Colon (tissue), 2 donors: ENCODE measurements around the gene BPIFB4.

Experiments
- FAIRE-seq: peaks from 2 replicates; lab custom pipeline; 2012; peaks lifted over from hg19 to GRCh38; lab: Jason Lieb, UNC
- donor health status: control.
- donor health status: control.

The BPIFB4 gene

DNA sequence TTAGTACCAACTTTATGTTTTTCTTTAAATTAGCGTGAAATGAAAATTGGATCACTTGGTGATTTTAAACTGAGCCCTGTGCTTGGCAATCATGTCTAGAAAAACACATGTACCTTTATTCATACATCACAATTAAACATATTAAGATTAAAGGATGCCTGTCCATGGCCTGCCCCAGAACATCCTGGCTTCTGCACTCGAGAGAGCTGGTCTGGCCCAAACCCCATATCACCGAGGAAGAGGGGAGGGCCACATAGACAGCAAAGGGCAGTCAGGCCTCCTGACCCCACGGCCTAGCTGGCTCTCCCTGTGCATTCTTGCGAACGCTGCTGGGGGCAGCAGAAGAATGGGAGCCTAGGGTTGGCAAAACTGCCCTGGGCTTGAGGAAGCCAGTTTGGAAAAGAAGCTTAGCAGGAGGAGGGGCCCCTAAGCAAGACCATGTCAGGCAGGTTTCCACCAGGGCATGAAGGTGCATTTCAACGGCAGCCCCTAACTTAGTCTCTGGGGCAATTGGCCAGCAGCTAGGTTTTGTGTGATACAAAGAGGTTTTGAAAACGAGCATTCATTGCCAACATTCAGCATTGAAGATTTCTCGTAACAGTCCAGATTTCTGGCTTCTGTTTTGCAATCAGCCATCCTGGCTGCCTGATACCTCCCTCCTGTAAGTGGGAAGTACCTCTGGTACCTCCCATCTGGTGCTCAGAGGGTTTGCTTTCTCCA lies 17.2 kb upstream of the BPIFB4 start:
- no peak for FAIRE-seq

DNA sequence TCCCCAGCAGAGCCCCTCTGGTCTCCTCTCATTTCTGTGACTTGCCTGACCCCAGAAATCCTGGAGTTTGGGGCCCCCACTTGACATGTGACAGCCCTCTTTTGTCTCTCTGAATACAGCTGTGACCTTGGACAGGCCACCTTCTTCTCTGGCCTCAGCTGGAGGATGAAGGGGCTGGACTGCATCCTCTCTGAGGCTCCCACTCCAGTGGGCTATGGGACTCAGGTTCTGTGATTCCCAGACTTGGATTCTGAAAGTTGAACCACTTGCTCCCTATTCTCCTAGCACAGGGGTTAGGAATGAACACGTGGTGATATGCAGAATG lies 16.7 kb upstream of the BPIFB4 start:
- FAIRE-seq: no peak

DNA sequence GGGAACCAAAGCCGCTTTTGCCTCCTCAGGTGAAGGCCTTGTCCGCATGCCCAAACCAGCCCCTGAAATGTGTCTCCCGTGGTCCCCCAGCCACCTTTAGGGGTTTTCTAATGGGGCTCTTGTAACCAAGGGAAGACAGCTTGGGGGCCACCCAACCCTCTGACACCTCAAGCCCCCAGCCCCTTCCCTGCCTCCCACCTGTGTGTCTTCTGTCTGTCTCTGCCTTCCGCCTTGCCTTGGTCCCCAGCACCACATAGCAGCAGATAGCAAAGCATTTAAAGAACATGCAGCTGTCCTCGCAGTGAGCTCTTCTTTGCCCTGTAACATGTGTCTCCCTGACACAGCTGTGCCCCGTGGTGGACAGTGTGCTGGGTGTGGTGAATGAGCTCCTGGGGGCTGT lies 16.2 kb upstream of the BPIFB4 start:
- FAIRE-seq: no peak

GRCh38 chr20:33064572-33065287 lies 14.7 kb upstream of the BPIFB4 start:
- FAIRE-seq: no peak

DNA sequence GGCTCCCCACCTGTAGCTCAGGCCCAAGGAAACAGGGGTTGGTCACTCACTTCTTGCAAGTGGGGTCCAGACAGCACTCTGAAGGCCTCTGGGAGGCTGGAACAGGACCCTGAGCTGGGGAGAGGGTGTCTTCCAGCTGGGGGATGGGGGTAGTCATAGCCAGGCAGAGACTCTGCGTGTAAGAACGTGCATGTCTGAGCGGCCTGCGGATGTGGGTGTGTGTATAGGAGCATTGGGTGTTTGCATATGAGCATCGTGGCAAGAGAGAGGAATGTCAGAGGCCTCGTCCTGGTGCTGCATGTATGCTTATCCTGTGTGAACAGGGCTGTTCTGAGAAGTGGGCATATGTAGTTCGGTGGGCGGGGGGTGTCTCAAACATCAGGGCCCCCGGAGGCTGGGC lies 13.7 kb upstream of the BPIFB4 start:
- FAIRE-seq: no peak

- no peak for FAIRE-seq
Observed at GRCh38 chr20:33067806-33068205, 11.6 kb upstream of the BPIFB4 start.

DNA sequence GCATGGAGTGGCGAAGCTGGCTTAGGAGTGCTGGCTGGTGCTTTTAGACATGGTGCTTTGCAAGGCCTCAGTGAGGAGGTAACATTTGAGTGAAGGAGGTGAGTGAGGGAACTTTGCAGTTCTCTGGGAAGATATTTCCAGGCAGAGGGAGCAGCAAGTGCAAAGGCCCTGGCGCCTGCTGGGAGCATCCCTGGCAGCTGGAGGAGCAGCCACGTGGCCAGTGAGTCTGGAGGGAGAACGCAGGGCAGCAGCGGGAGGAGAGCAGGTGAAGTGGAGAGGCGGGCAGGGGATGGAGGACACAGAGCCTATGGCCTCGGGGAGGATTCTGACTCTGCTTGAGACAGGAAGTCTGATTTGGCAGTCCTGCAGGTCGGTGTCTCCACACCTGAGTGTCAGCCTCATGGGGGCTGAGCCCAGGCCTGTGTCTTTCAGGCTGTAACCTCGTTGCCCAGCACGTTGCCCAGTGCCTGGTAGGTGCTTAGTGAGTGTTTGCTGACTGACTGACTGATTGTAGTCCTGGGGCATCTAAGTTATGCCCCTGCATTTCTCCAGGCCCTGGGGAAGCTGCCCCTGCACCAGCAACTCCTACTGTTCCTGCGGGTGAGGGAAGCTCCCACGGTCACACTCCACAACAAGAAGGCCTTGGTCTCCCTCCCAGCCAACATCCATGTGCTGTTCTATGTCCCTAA lies 11.0 kb upstream of the BPIFB4 start:
- FAIRE-seq: no peak

- FAIRE-seq: no peak
Observed at GRCh38 chr20:33069673-33070072, 9.8 kb upstream of the BPIFB4 start.

DNA sequence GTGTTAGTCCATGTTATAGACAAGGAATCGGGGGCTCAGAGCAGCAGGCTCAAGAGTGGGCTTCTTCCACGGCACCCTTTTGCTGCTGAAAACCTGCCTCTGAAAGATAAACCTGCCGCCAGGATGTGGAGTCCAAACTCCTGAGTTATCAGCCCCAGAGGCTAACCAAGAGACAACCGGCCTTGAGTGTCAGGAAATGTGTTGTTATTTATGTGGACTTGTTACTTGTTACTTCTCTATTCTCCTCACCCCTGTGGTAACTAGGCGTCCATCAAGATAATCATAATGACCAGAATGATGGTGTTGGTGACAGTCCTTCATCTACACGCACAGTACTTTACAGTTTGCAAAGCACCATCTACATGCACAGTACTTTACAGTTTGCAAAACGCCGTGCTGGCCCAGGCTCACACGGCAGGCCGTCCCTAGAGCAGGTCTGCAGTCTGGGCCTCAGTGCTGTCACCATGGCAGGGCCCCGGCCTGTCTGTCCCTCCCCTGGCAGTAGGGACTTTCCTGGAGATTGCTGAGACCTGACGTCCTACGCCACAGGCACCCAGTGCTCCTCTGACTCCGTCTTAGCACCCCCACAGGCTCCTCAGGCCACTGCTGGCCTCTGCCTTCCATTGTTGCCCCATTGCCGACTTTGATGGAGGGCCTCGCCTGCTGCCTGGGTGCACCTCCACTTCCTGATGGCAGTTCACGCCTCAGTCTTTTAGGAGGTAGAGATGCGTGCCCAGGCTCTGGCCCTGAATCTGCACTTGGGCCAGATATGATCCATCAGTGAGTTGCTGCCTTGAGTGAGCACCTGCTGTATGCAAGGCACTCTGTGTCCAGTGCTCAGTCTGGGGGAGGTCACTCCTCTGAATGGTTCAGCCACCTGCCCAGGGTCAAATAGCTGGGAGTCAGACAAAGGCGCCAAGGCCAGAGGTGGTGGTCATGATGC lies 9.1 kb upstream of the BPIFB4 start:
- FAIRE-seq: no peak

GRCh38 chr20:33071198-33071597 lies 8.2 kb upstream of the BPIFB4 start:
- FAIRE-seq: no peak

GRCh38 chr20:33072362-33072761 lies 7.1 kb upstream of the BPIFB4 start:
- FAIRE-seq: no peak

DNA sequence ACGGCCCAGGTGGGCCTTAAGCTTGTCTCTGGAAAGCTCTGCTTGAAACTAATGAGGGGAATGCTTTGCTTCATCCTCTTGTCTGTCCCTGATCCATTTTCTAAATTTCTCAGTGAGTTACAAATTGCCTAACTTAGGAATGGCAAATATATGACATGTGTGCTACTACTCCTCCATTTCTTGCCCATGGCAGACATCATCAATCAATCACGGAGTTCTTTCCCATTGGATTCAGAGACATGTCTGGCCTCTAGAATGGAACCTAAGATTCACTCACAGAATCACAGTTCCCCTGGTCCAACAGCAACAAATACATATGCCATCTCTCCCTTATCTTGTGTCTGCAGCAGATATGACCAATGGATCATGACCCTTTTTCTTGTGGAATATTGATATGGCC lies 6.6 kb upstream of the BPIFB4 start:
- FAIRE-seq: no peak

- FAIRE-seq: no peak
Observed at GRCh38 chr20:33074675-33075074, 4.8 kb upstream of the BPIFB4 start.

DNA sequence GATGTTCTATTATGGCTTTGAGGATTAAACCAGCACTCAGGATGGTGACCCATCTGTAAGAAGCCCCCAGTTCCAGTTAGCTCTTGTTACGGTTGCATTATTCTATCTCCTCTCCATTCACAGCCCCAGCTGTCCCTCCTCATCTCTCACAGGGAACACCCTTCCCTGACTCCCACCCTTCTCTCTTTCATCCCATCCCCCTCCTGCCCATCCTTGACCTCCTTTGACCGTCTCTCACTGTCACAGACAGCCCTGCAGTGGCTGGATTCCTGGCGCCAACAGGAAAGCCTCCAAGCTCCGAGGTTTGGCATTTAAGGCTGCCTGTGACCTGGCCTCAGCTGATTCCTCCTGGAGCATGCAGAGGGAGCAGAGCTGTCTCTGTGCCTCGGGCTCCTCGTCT lies 4.2 kb upstream of the BPIFB4 start:
- no peak for FAIRE-seq

- no peak for FAIRE-seq
Observed at GRCh38 chr20:33076662-33077372, 2.6 kb upstream of the BPIFB4 start.

GRCh38 chr20:33081411-33082154 lies 2.1 kb downstream of the BPIFB4 start:
- no peak for FAIRE-seq

GRCh38 chr20:33082546-33082945 lies 3.1 kb downstream of the BPIFB4 start:
- no peak for FAIRE-seq

GRCh38 chr20:33083544-33084340 lies 4.3 kb downstream of the BPIFB4 start:
- FAIRE-seq: no peak

DNA sequence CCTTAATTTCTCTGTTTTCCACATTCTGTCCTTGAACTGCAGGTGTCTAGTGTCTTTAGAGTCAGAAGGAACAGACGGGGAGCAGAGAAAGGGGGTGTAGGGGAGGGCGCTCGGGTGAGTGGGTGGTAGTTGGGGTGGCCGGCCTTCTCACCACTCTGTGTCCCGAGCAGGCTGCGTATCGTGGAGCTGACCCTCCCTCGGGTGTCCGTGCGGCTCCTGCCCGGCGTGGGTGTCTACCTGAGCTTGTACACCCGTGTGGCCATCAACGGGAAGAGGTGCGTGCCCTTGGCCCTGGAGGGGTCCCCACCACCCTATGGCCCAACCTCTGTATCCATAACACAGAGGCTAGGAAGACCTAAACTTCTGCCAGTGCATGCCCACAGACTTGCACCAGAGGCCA lies 5.3 kb downstream of the BPIFB4 start:
- FAIRE-seq: no peak

GRCh38 chr20:33086052-33086722 lies 6.7 kb downstream of the BPIFB4 start:
- no peak for FAIRE-seq
